Left renal cortex interstitium (tissue), 4 donors: ENCODE results near the gene CHIT1. TPM values are rescaled to one million over a fixed set of nuclear protein-coding genes. Genes with fewer than 3 reads are reported as not detected.

Experiments used
- DNase-seq, 4 donors: peaks; one replicate each; pipeline ENCODE4 v3.0.0-alpha.2; 2013; ENCODE audit warnings: low read depth in 4 of 4, low spot score in 2 of 4, missing footprints in 1 of 4
- polyA plus RNA-seq, 4 donors: library from polyadenylated mRNA; unstranded; fragments of 120-200 nt; gene quantifications; one replicate each; pipeline ENCODE4 v1.2.1, GENCODE V29; 2013; ENCODE audit not compliant: insufficient read length in 4 of 4

The CHIT1 gene
- polyA plus RNA-seq = under 1 TPM; 0.13 to 0.46 (median 0.21) TPM

DNA sequence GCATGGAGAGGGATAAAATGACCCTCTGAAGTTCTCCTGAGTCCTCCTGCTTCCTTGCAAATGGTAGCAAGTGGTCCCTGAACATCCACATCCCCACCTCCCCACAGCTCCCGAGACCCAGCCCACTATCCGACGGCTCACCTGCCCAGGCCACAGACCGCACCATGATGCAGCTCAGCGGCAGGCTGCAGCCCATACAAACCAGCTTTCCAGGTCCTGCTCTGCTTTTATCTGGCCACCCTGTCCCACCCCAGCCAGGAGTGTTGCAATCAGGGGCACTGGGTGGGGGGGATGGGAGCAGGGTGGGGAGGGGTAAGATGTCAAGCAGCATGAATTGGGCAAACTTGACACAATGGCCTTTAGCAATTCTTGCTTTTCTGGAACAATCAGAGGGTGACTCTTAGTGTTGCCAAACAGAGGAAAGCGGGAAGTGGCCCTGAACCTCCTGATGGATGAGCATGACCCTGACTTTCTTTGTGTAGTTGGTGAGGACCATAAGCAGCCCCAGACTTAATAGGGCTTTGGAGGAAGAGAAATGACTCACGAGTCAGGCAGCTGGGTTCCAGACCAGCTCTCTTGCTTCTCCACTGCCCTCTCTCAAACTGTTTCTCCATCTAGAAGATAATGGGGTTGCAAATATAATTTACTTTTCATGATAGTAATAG is at the start of gene CHIT1:
TSS of gene CHIT1 (minus strand) at position 203 of the 665 bp plus-strand sequence. CDS start at position 166, 37 bp downstream.
- DNase-seq = no peak

DNA sequence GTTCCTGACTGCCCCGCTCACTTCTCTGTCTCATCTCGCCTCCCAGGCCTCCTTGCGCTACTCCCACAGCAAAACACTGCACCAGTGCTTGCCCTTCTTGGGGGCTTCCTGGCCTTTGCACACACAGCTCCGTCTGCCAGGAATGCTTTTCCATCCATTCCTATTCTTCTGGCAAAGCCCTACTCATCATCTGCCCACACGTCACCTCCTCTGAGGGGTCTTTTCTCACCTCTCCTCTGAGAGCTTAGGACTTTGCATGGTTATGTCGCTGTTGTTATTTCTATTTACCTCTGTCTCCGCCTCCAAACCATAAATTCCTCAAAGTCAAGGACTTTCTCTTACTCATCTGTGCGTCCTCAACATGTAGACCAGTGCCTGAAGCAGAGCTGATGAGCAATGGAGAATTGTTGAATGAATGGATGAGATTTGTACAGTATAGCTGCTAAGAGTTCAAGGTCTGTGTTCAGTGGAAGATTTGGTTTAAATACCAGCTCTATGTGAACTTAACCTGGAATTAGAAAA is 49.5 kb upstream of the CHIT1 start:
- no peak for DNase-seq

DNA sequence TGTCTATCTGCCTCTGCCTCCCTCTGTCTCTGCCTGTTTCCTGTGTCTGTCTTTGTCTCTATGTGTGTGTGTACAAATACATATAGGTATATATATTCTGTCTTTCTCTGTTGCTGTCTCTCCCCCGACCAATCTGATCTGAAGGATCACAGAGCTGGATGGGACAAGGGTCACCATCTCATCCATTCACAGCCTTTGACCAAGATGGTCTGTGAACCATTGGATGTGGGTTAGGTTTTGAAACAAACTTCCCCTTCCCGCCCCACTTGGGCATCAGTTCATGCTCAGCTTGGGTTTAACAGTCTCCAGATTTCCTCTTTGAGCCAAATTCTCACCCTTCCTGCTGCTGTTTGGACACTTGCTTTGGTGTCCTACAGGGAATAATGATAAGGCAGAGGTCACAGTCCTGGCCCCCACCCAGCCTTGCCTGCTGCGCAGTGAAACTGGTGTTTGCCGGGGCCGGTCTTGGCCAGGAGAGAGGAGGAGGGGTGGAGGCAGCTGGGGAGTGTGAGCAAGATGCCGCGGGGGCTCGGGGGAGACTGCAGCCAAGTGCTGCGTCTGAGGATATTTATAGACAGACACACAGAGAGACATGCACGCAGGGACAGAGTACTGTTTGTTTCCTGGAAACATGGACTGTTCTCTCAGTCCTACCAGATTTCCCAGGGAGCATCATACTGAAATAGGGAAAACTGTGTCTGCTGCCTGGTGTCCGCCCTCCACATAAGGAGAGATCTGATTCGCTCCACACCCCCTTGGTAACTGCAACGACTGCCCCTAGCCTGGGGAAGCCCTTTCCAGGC is 48.8 kb upstream of the CHIT1 start:
- no peak for DNase-seq

DNA sequence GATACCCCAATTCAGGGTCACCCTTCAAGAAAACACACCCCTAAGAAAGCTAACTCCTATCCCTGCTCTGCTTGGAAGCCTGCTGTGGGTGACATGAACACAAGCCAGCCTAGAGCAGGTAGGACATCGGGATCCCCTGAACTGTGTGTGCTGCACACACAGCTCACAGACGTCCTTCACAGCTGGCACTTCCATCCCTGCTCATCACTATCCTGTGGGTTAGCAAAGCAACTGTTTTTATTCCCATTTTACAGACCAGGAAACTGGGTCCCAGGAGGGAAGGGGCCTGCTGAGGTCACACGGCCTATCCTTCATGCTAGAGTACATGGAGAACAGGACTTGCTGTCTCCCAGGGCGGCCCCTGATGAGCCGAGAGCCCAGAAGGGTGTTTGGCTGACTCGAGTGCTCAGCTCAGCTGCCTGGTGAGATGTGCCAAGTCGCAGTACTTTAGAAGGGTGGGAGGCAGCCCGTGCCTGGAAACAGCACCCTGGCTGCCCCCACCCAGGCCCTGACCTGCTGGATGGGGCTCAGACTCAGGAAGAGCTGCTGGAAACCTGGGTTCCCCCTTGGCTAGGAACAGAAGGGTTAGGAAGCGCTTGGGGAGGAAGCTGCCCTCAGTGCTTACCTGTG is 47.6 kb upstream of the CHIT1 start:
- DNase-seq = no peak

DNA sequence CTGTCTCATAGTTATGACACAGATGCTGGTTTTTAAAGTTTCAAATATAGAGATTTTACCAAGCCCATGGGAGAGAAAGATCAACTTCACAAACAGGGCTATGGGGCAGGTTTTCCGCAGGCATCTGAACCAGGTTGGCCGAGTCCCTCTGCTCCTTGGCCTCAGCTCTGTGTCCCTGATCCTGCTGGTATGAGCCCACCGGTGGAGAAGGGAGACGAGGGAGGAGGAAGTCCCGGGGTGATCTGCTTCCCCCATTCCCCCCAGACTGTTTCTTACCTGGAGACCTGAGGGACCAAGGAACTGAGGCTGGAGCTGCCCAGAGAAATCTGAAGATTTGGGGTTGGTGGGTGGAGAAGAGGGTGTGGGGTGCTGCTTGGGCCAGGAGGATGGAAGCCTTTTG is 46.9 kb upstream of the CHIT1 start:
- no peak for DNase-seq

DNA sequence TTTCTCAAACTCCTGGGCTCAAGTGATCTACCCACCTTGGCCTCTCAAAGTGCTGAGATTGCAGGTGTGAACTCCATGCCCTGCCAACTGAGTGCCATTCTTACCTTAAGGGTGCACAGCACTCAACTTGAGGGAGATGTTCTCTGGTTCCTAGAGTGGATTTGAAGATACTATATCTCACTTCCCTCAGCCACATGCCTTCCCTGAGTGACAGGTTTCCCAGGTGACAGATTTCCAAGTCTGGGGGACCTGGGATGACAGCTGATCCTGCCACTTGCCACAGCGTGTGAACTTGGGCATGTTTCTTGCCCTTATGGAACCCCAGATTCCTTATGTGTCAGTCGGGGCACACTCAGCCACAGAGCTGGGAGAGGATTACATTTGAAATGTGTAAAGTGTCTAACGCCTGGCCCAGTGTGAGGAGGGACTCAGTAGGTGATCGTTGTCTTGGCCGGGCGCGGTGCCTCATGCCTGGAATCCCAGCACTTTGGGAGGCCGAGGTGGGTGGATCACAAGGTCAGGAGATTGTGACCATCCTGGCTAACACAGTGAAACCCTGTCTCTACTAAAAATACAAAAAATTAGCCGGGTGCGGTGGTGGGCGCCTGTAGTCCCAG is 46.3 kb upstream of the CHIT1 start:
- DNase-seq = no peak

DNA sequence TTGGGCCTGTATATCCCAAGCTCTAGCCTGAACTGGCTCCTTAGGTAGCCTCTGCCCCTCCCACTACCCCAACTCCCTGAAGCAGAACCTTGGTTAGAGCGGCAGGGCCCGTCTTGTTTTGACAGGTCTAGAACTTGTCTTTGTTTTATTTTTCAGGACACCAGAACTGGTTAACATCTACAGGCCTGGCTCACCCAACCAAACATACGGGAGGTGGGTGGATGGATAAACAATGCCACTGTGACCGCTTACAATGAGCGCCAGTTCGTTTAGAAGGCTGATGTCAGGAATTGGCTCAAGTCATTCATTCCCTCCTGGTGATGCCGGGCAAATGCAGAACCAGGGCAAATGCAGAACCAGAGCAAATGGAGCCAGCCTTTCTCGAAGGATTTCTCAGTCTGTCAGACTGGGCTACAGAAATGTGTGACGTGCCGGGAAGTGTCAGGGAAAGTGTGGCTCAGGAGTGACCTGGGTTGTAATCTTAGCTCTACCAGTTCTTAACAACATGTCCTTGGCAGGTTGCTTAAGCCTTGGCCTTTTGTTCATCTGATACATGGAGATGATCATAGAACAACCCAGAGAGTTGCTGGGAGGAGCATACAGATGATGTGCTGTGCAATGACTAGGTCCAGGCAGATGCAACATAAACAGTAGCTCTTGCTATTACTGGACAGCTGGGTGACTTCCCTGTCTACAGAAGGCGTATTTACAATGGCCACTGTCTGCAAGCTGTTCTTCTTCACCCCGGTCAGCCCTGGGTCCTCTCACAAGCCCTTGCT is 45.3 kb upstream of the CHIT1 start:
- DNase-seq = no peak

DNA sequence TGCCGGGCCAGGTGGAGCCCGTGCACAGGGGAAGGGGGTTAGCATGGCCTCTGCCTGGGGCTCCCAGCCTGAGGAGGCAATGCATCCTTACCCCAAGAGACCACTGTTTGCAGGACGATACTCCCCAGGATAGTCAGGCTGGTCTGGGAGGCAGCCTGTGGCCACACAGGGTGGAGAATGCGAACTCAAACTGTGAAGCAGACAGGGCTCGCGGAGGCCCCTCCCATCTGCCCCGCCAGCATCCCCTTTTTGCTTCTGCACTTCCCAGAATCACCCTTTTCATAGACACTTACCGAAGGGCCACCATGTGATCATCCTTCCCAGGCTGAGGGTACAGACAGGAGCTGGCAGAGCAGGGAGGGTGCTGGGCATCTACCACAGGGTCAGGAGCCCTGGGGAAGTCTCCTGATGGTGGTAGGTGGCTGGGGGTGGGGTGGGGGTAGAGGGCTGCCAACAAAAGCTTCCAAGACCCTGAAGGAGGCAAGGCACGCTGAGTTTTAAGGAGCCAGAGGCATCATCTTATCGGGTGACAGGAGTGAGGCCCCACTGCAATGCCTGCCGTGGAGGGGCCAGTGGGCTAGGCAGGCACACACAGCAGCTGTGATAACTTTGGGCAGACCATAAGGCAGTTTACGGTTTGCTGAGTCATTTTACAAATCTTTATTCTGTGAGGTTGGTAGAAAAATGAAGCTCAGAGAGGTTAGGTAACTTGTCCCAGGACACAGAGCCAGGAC is 44.6 kb upstream of the CHIT1 start:
- DNase-seq = no peak

DNA sequence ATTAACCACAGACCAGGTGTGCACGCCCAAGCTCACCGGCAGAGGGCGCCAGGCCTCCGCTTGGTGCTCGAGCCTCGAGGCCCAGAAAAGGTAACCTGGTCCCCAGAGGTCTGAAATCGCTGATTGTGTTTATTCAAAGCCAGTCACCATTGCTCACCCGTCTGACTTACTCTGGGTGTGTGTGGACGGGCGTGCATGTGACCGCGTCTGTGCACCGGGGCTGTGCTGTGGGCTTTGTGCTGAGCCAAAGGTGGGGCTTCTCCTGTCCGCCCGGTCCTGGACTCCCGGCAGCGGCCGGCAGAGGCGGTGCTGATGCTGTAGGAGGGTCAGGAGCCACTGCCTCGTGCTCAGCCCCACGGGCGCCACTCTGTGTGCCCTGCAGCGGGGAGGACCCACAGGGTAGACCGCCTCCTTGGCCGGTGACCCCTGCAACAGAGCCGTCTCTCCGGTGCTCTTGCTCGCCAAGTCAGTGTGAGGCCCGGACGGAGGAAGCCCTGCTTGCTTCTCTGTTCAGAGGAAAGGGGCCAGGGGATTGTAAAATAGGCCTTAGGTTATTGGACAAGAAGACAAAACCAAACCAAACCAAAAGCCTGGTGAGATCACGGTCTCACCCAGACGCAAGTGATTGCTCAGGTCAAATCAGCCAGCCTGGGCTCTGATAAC is 43.9 kb upstream of the CHIT1 start:
- peak in 2 of 4 donors; percentile 78 to 84 for DNase-seq

DNA sequence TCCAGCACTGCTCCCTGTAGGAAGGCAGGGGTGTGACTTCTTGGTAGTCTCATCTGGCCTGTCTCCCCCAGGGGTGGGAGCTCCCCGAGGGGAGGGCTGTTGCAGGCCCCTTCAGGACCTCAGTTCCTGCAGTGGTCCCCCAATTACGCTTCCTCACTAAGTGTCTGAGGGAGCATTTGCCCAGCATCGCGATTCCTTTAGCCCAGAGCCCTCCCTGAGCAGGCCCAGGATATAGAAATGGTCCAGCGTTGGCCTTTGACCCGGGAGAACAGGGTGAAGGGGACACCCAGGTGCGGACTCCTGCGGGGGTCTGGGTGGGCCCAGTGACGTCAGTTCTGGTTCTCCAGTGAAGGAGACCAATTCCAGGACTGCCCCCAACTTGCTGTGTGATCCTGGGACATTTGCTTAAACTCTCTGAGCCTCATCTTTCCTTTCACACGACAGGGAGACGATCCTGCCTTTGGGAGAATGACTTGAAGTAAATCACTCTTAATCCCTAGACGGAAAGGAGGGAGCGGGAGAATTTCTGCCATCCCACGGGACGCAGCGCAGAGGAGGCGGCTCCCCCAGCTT is 43.2 kb upstream of the CHIT1 start:
- DNase-seq = no peak

DNA sequence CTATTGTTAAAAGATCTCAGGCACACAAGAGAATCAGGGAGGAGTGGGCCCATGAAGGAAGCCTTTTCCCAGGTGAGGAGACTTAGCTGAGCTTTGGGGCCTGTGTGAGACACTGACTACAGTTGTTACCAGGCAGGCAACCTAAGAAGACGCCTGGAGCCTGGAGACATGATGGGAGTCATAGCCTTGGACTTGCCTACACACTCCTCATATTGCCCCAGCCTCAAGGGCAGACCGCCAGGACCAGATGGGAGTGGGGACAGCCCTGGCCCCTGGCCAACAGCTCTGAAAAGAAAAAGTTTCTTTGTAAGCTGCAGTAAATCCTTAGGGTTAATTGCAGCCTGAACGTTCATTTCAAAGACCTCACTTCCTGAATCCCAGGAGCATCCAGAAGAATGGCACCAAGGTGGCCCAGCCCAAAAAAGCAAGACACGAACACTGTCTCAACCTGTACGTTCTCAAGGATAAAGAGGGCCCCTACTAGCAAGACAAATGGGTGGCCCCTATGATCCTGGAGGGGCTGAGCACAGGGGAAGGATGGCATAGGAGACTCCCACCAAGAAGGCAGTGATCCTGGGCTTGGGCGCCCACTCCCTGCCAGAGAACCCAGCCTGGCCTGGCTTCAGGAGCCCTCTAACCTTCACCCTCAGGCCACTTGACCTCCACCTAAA is 42.6 kb upstream of the CHIT1 start:
- DNase-seq = no peak

DNA sequence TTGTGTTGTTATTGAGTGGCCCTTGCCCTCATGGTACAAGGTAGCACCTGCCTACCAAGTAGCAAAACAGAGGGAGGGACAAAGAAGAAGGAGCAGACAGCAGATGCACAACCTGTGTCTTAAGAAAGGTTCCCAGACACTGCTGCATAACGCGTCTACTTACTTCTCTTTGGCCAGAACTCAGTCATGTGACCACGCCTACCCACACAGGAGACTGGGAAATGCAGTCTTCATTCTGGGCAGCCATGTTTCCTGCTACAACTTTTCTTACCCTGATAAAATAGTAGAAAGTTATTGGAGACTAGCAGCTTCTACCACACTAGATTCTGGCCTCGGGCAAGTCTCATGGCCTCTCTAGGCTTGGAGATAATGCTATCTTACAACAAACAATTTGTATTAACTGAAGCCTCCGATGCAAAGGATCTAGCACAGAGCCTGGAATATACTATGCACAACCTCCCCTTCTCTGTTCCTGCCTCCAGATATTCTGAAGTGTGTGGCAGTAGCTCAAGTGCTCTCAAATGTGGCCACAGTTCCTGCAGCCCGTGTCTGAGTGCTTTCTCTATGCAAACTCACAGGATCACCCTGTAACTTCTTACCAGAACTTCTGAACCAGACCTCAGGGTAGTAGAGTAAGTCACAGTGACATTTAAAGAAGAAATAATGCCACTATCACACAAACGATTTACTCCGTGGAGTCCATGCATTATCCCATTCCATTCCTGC is 41.7 kb upstream of the CHIT1 start:
- DNase-seq = no peak

DNA sequence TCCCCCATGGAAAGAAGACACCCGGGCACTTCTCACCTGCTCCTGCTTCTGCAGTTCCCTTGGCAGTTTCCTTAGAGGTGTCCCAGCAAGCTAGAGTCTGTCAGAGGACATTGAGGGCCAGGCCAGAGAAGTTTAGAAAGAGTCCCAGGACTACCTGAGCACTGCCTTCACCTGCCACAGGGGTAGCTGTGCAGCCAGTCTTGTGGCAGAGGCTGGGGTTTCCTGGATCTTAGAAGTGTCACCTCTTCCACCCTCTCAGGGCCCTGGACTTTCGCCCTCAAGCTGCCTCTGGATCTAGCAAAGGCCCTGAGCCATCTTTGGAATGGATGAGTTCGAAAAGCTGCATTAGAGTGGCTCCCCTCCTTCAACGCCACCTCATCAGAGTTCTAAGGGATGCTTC is 41.0 kb upstream of the CHIT1 start:
- no peak for DNase-seq

DNA sequence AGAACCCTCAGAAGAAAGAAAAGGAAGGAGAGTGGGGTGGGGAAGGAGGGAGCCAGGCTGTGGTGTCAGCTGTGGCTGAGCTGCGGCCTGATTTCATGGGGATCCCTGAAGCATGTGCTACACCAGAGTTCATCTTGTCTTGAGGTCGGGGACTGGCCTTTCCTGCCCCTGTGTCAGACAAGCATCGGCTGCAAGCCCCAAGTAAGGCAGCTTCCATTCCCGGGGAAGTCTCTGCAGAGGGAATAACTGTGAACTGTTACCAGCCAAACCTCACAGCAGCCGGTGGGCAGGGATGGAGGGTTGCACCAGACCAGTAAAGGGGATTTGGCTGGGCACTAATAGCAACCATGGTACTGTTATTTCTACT is 40.2 kb upstream of the CHIT1 start:
- no peak for DNase-seq

DNA sequence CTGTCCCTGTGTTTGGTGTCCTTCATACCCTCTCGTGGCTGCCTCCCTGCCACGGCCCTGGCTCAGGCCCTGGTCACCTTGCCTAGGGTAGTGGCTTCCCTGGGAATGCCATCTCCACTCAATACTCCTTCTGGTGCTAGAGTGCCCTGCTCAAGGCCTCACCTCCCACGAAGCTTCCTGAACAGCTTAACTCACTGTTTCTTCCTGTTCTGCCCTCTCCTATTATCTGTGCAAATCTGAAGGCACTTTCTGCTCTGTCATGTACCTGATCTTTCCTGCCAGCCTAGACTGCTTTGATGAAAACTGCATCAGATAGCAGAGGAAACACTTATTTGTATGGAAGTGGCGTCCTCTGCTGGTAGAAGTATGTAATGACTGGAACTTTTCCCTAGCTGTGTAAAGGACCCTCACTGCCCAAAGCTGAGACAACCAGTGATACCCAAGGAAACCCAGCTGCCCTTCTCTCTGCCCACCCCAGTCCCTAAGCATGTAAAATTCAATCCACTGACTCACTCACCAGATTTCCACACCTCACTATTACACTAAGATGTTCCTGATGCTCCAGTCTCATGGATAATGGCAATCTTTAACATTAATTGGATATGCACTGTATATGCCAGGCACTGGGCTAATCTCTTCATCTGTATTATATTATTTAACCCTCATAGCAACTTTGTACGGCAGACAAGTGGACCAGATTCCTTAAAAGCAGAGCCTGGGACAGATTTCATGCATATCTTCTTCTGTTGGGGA is 39.6 kb upstream of the CHIT1 start:
- peak in 1 of 4 donors; percentile 78 for DNase-seq

DNA sequence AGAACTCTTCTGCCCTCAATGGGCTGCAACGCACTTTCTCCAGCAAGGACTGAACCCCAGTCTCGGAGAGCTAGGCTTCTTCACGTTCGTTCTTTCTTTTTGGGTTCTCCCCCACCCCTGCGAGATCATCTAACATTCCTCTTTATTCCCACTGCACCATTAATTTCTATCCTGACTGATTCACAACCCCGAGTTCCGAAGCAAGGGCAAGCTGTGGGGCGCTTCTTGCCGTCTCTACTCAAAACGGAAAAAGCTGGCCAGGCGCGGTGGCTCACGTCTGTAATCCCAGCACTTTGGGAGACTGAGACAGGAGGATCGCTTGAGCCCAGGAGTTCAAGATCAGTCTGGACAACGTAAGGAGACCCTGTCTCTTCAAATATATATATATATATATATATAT is 38.4 kb upstream of the CHIT1 start:
- DNase-seq = no peak

DNA sequence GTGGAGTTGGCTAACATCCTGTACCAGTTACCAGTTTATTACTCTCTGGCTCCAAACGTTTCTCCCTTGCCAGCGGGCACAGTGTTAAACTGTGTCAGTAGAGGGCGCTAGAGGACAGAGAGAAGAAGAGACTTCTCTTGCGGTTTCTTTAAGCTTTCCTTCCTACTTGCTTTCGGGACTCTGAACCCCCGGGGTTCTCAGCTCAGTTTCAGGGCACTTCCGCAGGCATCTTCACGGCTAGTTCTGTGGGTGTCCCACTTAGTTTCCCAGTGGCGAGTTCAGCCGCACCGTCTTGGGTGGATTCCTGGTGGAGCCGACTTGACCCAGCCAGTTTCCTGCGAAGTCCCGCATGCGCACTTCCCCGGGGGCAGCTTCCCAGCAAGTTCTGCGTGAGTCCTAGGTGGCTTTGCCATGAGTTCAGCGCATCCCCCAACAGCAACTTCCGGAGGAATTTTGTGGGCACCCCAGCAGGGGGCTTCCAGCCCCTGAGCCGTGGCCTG is 37.9 kb upstream of the CHIT1 start:
- peak; percentile 88 to 94 (median 90) for DNase-seq
